HAP-1 (cell line): Measurements from ENCODE around the gene RXRA.

ENCODE experiments used
- DNase-seq, 2 experiments: peaks; one replicate each; pipeline ENCODE4 v3.0.0-alpha.2; 2016 to 2020; ENCODE audit warnings: low spot score in 2 of 2
- H3K27me3 ChIP-seq: fragments of 250-450 bp; sonication (Bioruptor Pico); 2 replicates; pipeline ENCODE4 v1.5.1; 2020; ENCODE audit warnings: low read depth, mild to moderate bottlenecking, moderate library complexity
- H3K36me3 ChIP-seq: fragments of 250-450 bp; sonication (Bioruptor Pico); replicated peaks from 2 replicates; pipeline ENCODE4 v1.5.1; 2020; ENCODE audit warnings: mild to moderate bottlenecking
- H3K4me1 ChIP-seq: fragments of 250-450 bp; sonication (Bioruptor Pico); 2 replicates; pipeline ENCODE4 v1.5.1; 2020; ENCODE audit warnings: mild to moderate bottlenecking
- H3K4me3 ChIP-seq: fragments of 250-450 bp; sonication (Bioruptor Pico); 2 replicates; pipeline ENCODE4 v1.5.1; 2020; ENCODE audit warnings: mild to moderate bottlenecking, moderate library complexity
- H3K9me3 ChIP-seq: fragments of 250-450 bp; sonication (Bioruptor Pico); 2 replicates; pipeline ENCODE4 v1.5.1; 2020; ENCODE audit warnings: mild to moderate bottlenecking, moderate library complexity
- in situ Hi-C: fragments of 300-500 bp; cut with MboI; formaldehyde crosslinking; loops from 3 replicates; pipeline ENCODE4 v1.14.3; 2020; ENCODE audit warnings: low sequenced_read_pairs, inconsistent platforms, mixed read lengths

RXRA gene

GRCh38 chr9:134413112-134413715 is 87.0 kb downstream of the RXRA start:
- no peak overlapping the region for H3K4me3 ChIP-seq
- no peaks in the 10 kb centered on the region for H3K4me1 ChIP-seq
- no peaks in the 10 kb centered on the region for H3K36me3 ChIP-seq
- DNase-seq, result no peak
- in situ Hi-C loops, result no loop called here
- H3K9me3 ChIP-seq, result no peaks in the 10 kb centered on the region
- no peaks in the 10 kb centered on the region for H3K27me3 ChIP-seq

DNA sequence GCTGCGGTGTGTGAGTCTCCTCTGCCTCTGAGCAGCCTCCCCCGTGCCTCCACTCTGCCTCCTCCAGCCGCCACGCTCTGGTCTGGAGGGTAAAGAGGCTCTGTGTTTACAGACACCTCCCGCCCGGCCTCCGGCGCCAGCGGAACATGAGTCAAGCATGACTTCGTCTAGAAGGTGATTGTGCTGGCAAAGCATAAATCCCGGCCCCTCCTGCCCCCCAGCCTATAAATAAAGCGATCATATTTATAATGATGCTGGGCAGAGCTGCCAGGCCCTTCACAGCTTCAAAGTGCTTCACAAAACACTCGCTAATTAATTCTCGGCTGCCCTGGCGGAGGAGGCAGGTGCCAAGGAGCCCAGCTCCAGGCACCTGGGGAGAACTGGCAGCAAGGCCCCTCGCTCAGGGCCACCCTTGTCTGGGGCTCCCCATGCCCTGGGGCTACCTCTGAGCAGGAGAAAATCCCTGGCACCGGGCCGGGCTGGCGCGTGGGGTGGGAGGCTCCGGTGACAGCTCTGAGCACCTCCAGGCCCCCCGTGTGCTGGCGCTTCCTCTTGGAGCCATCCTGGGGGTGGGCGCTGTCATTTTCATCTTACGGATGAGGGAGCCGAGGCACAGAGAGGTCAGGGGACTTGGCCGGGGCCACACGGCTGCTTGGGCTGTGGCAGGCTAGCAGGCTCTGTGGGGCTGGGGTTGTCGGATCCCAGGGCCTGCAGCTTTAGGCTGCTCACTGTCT is 87.8 kb downstream of the RXRA start:
- Histone ChIP-seq H3K4me3 (no peak overlapping the region), H3K9me3 (no peaks in the 10 kb centered on the region), H3K27me3 (no peaks in the 10 kb centered on the region), H3K36me3 (no peaks in the 10 kb centered on the region), H3K4me1 (no peaks in the 10 kb centered on the region)
- no peak for DNase-seq
- in situ Hi-C loops, result no loop called here

GRCh38 chr9:134414900-134415425 is 88.7 kb downstream of the RXRA start:
- no peak for DNase-seq
- Histone ChIP-seq H3K36me3 (no peaks in the 10 kb centered on the region), H3K4me1 (no peaks in the 10 kb centered on the region), H3K4me3 (no peak overlapping the region), H3K9me3 (no peaks in the 10 kb centered on the region), H3K27me3 (no peaks in the 10 kb centered on the region)
- in situ Hi-C loops, result no loop called here

DNA sequence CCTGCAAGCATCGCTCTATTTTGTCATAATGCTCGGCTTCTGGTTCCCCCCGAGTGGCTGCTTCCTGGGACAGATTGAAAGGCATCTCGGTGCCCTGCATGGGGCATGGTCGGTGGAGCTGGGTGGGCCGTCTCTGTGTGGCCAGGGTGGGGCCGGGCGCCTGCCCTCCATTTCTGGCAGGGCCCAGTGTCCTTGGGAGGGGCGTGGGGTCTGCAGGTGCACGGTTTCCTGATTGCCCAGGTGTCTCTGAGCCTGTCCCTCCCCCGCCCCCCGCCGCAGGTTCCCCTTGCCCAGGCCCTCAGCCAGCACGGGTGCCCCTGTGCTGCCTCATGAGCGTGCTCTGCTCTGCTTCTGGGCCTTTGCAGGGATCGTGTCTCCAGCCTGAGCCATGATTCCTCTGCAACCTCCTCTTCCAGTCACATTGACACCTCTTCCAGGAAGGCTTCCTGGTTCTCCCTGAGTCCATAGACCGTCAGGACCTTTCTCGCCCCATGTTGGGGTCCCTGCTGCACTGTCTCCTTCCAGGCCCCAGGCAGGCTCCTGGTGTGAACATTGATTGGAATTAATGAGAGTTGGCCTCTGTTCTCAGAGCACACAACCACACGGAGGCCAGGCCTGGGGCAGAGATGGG is 90.2 kb downstream of the RXRA start:
- no peaks in the 10 kb centered on the region for H3K9me3 ChIP-seq
- in situ Hi-C loops, result no loop called here
- no peak overlapping the region for H3K4me3 ChIP-seq
- H3K4me1 ChIP-seq, result no peaks in the 10 kb centered on the region
- no peaks in the 10 kb centered on the region for H3K36me3 ChIP-seq
- no peak for DNase-seq
- H3K27me3 ChIP-seq, result no peaks in the 10 kb centered on the region

GRCh38 chr9:134418354-134418753 is 92.1 kb downstream of the RXRA start:
- Histone ChIP-seq H3K27me3 (no peaks in the 10 kb centered on the region), H3K4me3 (no peak overlapping the region), H3K9me3 (no peaks in the 10 kb centered on the region), H3K36me3 (no peaks in the 10 kb centered on the region), H3K4me1 (no peaks in the 10 kb centered on the region)
- in situ Hi-C loops, result no loop called here
- no peak for DNase-seq

DNA sequence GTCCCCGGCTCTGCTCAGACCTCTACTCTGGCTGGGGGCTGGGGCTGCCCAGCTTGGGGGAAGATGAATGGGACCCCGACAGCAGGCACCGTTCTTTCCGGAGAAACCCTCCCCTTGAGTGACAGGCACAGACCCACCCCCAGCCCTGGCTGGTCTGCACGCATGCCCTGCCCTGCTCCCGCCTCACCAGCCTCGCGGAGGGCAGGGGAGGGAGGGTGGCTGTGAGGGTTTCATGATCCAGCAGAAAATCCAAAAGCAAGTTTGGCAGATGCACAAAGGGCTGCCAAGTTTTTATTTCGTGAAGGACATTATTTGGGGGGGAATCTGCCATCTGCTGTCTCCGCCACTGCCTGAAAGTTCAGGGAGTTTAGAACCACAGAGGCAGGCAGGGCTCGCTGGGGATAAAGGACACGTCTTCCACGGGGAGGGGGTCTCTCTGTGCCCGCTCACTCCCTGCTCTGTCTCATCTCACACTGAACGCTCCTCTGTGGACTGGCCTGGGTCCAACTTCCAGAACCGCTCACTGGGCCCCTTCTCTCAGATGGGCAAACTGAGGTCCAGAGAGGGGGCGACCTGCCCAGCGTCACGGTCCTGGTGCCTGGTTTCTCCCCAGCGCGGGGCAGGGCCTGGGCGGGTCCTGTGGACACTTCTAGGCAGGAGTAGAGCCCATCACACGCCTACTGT is 92.9 kb downstream of the RXRA start:
- no peaks in the 10 kb centered on the region for H3K4me1 ChIP-seq
- no peaks in the 10 kb centered on the region for H3K9me3 ChIP-seq
- no peaks in the 10 kb centered on the region for H3K36me3 ChIP-seq
- in situ Hi-C loops, result no loop called here
- no peaks in the 10 kb centered on the region for H3K27me3 ChIP-seq
- DNase-seq, result no peak
- H3K4me3 ChIP-seq, result no peak overlapping the region

GRCh38 chr9:134419684-134420076 is 93.4 kb downstream of the RXRA start:
- H3K4me1 ChIP-seq, result no peaks in the 10 kb centered on the region
- H3K27me3 ChIP-seq, result no peaks in the 10 kb centered on the region
- peak in 1 of 2 experiments; percentile 32 for DNase-seq
- H3K9me3 ChIP-seq, result no peaks in the 10 kb centered on the region
- in situ Hi-C loops, result no loop called here
- no peaks in the 10 kb centered on the region for H3K36me3 ChIP-seq
- H3K4me3 ChIP-seq, result no peak overlapping the region

DNA sequence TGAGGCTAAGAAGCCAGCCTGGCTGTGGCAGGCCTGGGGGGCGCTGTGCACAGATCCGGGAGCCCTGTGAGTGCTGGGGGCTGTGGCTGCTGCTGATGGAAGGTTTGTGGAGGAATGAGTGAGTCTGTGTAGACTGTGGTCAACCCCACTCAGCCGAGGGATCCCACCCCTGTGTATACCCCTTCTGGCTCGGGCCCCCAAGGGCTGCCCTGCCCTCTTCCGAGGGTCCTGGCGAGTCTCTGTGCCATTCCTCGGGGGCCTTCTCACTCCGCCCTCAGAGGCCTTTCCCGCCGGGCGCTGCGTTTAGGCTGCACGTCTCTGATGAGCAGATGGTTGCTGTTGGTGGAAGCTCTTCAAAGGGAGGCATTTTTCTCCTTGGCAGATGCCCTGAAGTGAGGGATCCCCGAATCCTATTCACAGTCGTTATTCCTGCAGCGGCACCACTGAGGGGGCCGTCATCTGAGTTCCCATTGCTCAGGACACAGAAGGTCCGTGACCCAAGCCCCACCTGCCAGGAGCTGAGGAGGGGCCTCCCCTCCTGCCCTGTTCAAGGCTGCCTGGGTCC is 94.1 kb downstream of the RXRA start:
- in situ Hi-C loops, result no loop called here
- no peak for DNase-seq
- Histone ChIP-seq H3K9me3 (no peaks in the 10 kb centered on the region), H3K4me1 (no peaks in the 10 kb centered on the region), H3K4me3 (no peak overlapping the region), H3K36me3 (no peaks in the 10 kb centered on the region), H3K27me3 (no peaks in the 10 kb centered on the region)

GRCh38 chr9:134420974-134421432 is 94.7 kb downstream of the RXRA start:
- Histone ChIP-seq H3K4me3 (no peak overlapping the region), H3K9me3 (no peaks in the 10 kb centered on the region), H3K36me3 (no peaks in the 10 kb centered on the region), H3K27me3 (no peaks in the 10 kb centered on the region), H3K4me1 (no peaks in the 10 kb centered on the region)
- no peak for DNase-seq
- in situ Hi-C loops, result no loop called here

DNA sequence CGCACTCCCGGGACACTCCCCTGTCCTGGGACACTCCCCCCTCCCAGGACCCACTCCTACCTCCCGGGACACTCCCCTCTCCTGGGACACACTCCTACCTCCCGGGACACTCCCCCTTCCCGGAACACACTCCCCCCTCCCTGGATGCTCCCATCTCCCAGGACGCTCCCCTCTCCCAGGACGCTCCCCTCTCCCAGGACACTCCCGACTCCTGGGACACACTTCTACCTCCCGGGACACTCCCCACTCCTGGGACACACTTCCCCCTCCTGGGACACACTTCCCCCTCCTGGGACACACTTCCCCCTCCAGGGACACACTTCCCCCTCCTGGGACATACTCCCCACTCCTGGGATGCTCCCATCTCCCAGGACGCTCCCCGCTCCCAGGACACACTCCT is 95.6 kb downstream of the RXRA start:
- no peaks in the 10 kb centered on the region for H3K4me1 ChIP-seq
- no peak for DNase-seq
- in situ Hi-C loops, result no loop called here
- H3K9me3 ChIP-seq, result no peaks in the 10 kb centered on the region
- H3K27me3 ChIP-seq, result no peaks in the 10 kb centered on the region
- H3K36me3 ChIP-seq, result no peaks in the 10 kb centered on the region
- H3K4me3 ChIP-seq, result no peak overlapping the region

DNA sequence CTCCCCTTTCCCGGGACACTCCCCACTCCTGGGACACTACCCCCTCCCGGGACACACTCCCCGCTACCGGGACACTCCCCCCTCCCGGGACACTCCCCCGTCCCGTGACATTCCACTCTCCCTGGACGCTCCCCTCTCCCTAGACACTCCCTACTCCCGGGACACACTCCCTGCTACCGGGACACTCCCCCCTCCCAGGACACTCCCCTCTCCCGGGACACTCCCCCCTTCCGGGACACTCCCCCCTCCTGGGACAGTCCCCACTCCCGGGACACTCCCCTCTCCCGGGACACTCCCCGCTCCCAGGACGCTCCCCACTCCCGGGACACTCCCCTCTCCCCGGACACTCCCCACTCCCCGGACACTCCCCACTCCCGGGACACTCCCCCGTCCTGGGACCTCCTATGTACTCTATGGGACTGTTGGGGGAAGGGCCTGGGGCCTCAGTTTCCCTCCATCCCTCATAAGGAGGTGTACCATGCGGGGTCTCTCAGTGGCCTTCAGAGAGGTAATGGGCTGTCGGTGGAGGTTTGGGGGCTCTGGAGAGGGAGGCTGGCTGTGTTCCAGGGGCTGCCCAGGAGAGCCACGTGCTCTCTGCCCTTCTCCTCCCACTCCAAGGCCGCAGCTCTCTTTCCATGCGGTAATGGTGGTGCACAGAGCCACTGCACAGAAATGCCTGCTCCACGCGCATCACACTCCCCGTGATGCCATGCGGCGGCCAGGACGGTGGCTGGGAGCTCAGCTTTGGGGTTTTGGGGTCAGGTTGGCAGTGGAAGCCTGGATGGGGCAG is 96.2 kb downstream of the RXRA start:
- Histone ChIP-seq H3K27me3 (no peaks in the 10 kb centered on the region), H3K36me3 (no peaks in the 10 kb centered on the region), H3K4me1 (no peaks in the 10 kb centered on the region), H3K9me3 (no peaks in the 10 kb centered on the region), H3K4me3 (no peak overlapping the region)
- in situ Hi-C loops, result no loop called here
- DNase-seq, result no peak

GRCh38 chr9:134423166-134423565 is 96.9 kb downstream of the RXRA start:
- in situ Hi-C loops, result no loop called here
- no peaks in the 10 kb centered on the region for H3K36me3 ChIP-seq
- DNase-seq, result no peak
- H3K4me3 ChIP-seq, result no peak overlapping the region
- H3K9me3 ChIP-seq, result no peaks in the 10 kb centered on the region
- no peaks in the 10 kb centered on the region for H3K27me3 ChIP-seq
- H3K4me1 ChIP-seq, result no peaks in the 10 kb centered on the region

DNA sequence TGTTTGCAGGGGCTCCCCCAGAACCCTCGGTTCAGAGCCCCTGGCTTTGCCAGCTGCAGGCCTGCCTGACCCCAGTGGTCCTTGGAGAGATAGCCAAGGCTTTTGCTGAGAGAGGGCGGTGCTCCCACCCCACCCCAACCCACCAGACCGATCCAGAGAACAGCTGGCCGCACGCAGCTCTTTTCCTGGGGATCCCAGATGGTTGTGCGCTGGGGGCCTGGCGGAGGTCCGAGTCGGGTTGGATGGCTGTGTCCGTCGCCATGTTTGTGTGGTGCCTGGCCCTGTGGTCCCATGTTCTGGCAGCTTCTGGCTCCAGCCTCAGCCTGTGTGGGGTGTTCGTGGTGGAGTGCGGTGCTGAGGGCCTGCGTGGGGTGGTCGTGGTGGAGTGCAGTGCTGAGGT is 97.5 kb downstream of the RXRA start:
- in situ Hi-C loops, result no loop called here
- Histone ChIP-seq H3K36me3 (no peaks in the 10 kb centered on the region), H3K27me3 (no peaks in the 10 kb centered on the region), H3K4me1 (no peaks in the 10 kb centered on the region), H3K9me3 (no peaks in the 10 kb centered on the region), H3K4me3 (no peak overlapping the region)
- DNase-seq, result no peak
